Measurements from ENCODE around the gene RNASET2. TPM values are rescaled to one million over a fixed set of nuclear protein-coding genes. Genes with fewer than 3 reads are reported as not detected.

RNASET2 gene
- total RNA-seq, 2 donors from 2014 or later, result 25.8 to 29.3 TPM

GRCh38 chr6:167000759-167001158 lies 44.4 kb upstream of the RNASET2 start:
- 90 to 94% methylated on average over 2 of the region's 2 CpGs for WGBS, 2 experiments (ENCODE audit: insufficient coverage in 1 of 2, insufficient read length in 1 of 2)
- H3K9me3 Mint-ChIP-seq, result no peaks in the 10 kb centered on the region
- H3K4me1 Mint-ChIP-seq, result peaks cover 20% of the 10 kb centered on the region

DNA sequence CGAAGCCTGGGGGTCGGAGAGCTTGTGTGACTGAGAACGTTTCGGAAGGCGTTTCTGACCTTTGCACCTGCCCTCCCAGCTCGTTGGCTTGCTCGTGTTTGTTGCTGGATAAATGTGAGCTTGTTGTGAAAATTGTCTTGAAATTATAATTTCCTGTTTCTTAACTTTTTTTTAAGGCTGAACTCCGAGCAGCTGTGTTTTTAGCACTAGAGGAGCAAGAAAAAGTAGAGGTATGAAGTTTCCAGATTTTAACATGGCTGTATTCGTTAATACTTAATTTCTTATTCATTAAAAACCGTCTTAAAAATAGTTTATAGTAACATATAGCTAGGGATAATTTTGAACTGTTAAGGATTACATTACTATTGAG lies 43.5 kb upstream of the RNASET2 start:
- TF ChIP-seq, protein P1, sequence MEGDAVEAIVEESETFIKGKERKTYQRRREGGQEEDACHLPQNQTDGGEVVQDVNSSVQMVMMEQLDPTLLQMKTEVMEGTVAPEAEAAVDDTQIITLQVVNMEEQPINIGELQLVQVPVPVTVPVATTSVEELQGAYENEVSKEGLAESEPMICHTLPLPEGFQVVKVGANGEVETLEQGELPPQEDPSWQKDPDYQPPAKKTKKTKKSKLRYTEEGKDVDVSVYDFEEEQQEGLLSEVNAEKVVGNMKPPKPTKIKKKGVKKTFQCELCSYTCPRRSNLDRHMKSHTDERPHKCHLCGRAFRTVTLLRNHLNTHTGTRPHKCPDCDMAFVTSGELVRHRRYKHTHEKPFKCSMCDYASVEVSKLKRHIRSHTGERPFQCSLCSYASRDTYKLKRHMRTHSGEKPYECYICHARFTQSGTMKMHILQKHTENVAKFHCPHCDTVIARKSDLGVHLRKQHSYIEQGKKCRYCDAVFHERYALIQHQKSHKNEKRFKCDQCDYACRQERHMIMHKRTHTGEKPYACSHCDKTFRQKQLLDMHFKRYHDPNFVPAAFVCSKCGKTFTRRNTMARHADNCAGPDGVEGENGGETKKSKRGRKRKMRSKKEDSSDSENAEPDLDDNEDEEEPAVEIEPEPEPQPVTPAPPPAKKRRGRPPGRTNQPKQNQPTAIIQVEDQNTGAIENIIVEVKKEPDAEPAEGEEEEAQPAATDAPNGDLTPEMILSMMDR (conservative IDR thresholded peaks at IDR 0.05), result no peak
- no peaks in the 10 kb centered on the region for H3K9me3 ChIP-seq (ENCODE audit: control insufficient read depth, low read length)
- H3K4me1 ChIP-seq (ENCODE audit: control insufficient read depth, insufficient read depth, low read length), result no peaks in the 10 kb centered on the region
- H3K4me3 ChIP-seq (ENCODE audit: low read length), result peak overlapping the region; percentile 92
- H3K36me3 ChIP-seq (ENCODE audit: control insufficient read depth, insufficient read depth, low read length), result peaks cover 40% of the 10 kb centered on the region
- H3K9ac ChIP-seq (ENCODE audit: extremely low read depth, low read length, poor library complexity, severe bottlenecking), result peak overlapping the region; percentile 70
- peaks cover 20% of the 10 kb centered on the region for H3K4me1 Mint-ChIP-seq
- peaks cover 18% of the 10 kb centered on the region for H3K36me3 Mint-ChIP-seq (ENCODE audit: low read depth)
- DNase-seq, result no peak
- 0% methylated on average over 6 to 8 of the region's 10 CpGs for WGBS, 2 experiments (ENCODE audit: insufficient coverage in 1 of 2, insufficient read length in 1 of 2)
- peak overlapping the region; percentile 79 for H3K4me3 Mint-ChIP-seq
- peak overlapping the region; percentile 62 for H3K27ac ChIP-seq (ENCODE audit: low read depth, low read length)
- H3K27me3 ChIP-seq (ENCODE audit: control insufficient read depth, insufficient read depth, low read length, poor library complexity, severe bottlenecking), result no peaks in the 10 kb centered on the region
- H3K27me3 Mint-ChIP-seq (ENCODE audit: insufficient read depth), result no peaks in the 10 kb centered on the region
- H3K27ac Mint-ChIP-seq, result peak overlapping the region; percentile 88
- no peaks in the 10 kb centered on the region for H3K9me3 Mint-ChIP-seq

More at GRCh38 chr6:167000759-167001158, 44.4 kb upstream of the RNASET2 start:
- Histone ChIP-seq H3K4me1 (ENCODE audit: control insufficient read depth, insufficient read depth, low read length) (no peaks in the 10 kb centered on the region), H3K9me3 (ENCODE audit: control insufficient read depth, low read length) (peaks cover 2% of the 10 kb centered on the region), H3K27me3 (ENCODE audit: control insufficient read depth, insufficient read depth, low read length, poor library complexity, severe bottlenecking) (no peaks in the 10 kb centered on the region), H3K4me3 (ENCODE audit: low read length) (peak overlapping the region; percentile 92), H3K36me3 (ENCODE audit: control insufficient read depth, insufficient read depth, low read length) (peaks cover 49% of the 10 kb centered on the region), H3K27ac (ENCODE audit: low read depth, low read length) (no peak overlapping the region), H3K9ac (ENCODE audit: extremely low read depth, low read length, poor library complexity, severe bottlenecking) (no peak overlapping the region)
- H3K36me3 Mint-ChIP-seq (ENCODE audit: low read depth), result peaks cover 20% of the 10 kb centered on the region
- TF ChIP-seq, protein P1 (conservative IDR thresholded peaks at IDR 0.05), result no peak
- no peak overlapping the region for H3K27ac Mint-ChIP-seq
- H3K27me3 Mint-ChIP-seq (ENCODE audit: insufficient read depth), result no peaks in the 10 kb centered on the region
- H3K4me3 Mint-ChIP-seq, result peak overlapping the region; percentile 79
- DNase-seq, result no peak

- Mint-ChIP-seq H3K4me3 (peak within 1 kb of the TSS; percentile 79), H3K27me3 (ENCODE audit: insufficient read depth) (no peaks in the 10 kb centered on the region), H3K4me1 (peaks cover 20% of the 10 kb centered on the region), H3K27ac (peak within 1 kb of the TSS; percentile 88), H3K9me3 (no peaks in the 10 kb centered on the region), H3K36me3 (ENCODE audit: low read depth) (peaks cover 21% of the 10 kb centered on the region)
- TF ChIP-seq, protein P1 (conservative IDR thresholded peaks at IDR 0.05), result no peak
- Histone ChIP-seq H3K27ac (ENCODE audit: low read depth, low read length) (peak within 1 kb of the TSS; percentile 62), H3K9me3 (ENCODE audit: control insufficient read depth, low read length) (no peaks in the 10 kb centered on the region), H3K36me3 (ENCODE audit: control insufficient read depth, insufficient read depth, low read length) (peaks cover 40% of the 10 kb centered on the region), H3K4me1 (ENCODE audit: control insufficient read depth, insufficient read depth, low read length) (no peaks in the 10 kb centered on the region), H3K27me3 (ENCODE audit: control insufficient read depth, insufficient read depth, low read length, poor library complexity, severe bottlenecking) (no peaks in the 10 kb centered on the region), H3K9ac (ENCODE audit: extremely low read depth, low read length, poor library complexity, severe bottlenecking) (peak within 1 kb of the TSS; percentile 70), H3K4me3 (ENCODE audit: low read length) (peak within 1 kb of the TSS; percentile 92)
- 0% methylated on average over 24 to 93 of the region's 93 CpGs for WGBS, 2 experiments (ENCODE audit: insufficient coverage in 1 of 2, insufficient read length in 1 of 2)
- DNase-seq, result peak; percentile 98
Observed at GRCh38 chr6:166999145-166999883, 43.0 kb upstream of the RNASET2 start, which contains the start of gene CEP43. Gene CEP43, plus strand, starts transcription at chr6:166999397. Its CDS starts 16 bp downstream, at chr6:166999413.

Measured in endodermal cell (in vitro differentiated cells).